Ecto neural progenitor cell (in vitro differentiated cells): Measurements from ENCODE around the gene COL4A3.

Experiments used
- DNase-seq: peaks from one replicate; pipeline ENCODE4 v3.0.0-alpha.2; 2018; ENCODE audit warnings: low spot score

COL4A3 gene

GRCh38 chr2:227344231-227344630, 179.8 kb downstream of the COL4A3 start:
- DNase-seq, result no peak

DNA sequence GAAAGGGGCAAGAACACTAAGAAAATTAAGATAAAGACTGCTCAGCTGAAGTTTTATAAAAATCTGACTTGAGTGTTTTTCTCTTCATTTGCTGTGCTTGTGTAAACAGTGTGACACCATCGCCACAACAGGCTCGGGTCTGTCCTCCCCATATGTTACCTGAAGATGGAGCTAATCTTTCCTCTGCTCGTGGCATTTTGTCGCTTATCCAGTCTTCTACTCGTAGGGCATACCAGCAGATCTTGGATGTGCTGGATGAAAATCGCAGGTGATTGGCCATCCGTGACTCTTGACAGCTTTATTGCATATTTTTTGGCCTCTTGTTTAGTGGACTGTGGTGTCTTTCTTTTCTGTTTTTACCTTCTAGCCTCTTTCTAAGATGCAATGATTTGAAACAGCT, 182.7 kb downstream of the COL4A3 start:
- no peak for DNase-seq

- DNase-seq, result no peak
Observed at GRCh38 chr2:227348324-227348723, 183.9 kb downstream of the COL4A3 start.

DNA sequence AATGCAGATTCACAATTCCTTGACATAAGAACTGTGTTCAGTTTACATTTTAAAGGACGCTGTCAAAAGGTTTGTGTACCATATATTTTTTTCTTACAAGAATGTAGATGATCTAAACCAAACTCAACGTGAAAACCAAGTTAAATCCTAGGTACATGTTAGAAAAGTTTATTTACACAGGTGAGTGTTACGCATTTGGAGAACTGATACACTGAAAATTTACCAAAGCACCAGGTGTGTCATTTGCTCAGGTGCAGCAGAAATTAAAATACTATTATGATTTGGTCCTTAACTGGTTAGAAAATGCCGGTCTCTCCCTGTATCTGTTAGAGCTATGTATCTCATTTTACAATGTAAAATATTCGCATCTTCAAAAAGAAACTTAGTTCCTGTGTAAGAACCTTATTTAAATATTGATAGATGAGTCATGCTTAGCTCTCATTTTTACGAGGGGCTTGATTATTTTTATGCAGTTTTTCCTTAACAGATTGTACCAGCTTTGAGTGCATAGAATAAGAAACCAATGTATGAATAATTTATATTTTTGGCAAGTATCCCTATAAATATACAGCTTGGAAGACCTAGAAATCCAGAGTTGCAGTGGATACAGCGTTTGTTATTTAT, 185.7 kb downstream of the COL4A3 start:
- no peak for DNase-seq

- no peak for DNase-seq
Observed at GRCh38 chr2:227351639-227352038, 187.2 kb downstream of the COL4A3 start.

GRCh38 chr2:227360351-227360750, 195.9 kb downstream of the COL4A3 start:
- no peak for DNase-seq

GRCh38 chr2:227363756-227364155, 199.3 kb downstream of the COL4A3 start:
- DNase-seq, result no peak
